ENCODE results near the gene MFSD6. TPM values are rescaled to one million over a fixed set of nuclear protein-coding genes. Genes with fewer than 3 reads are reported as not detected.

The MFSD6 gene
- total and polyA plus RNA-seq, 2 donors (not counting 1 experiment from before 2014, with no cell fraction given): 31.4 to 50.8 TPM

GRCh38 chr2:190412966-190413365 is 4.8 kb downstream of the MFSD6 start:
- no peak overlapping the region for H3K4me3 ChIP-seq (replicated peaks in 1 of 4; ENCODE audit: control extremely low read depth in 1 of 4, insufficient read depth in 1 of 4, low read depth in 3 of 4, low read length in 4 of 4)
- H2AFZ ChIP-seq (ENCODE audit: low read length): no peak overlapping the region
- H4K20me1 ChIP-seq (ENCODE audit: control insufficient read depth, extremely low read depth, insufficient read depth, low read length): no peaks in the 10 kb centered on the region
- DNase-seq (ENCODE audit: low read depth in 2 of 2): no peak
- no peaks in the 10 kb centered on the region for H3K4me1 ChIP-seq (ENCODE audit: control insufficient read depth, extremely low read depth, insufficient read depth, low read length)
- TF ChIP-seq CTCF (conservative IDR thresholded peaks at IDR 0.05 in 1 of 2, IDR thresholded peaks at IDR 0.05 in 1 of 2; ENCODE audit: low read depth in 1 of 2, low read length in 2 of 2) (no peak), EZH2 (IDR thresholded peaks at IDR 0.05; ENCODE audit: low read length, missing control alignments) (no peak)
- H3K4me2 ChIP-seq (ENCODE audit: extremely low read depth, insufficient read depth, low read length): no peak overlapping the region
- no peaks in the 10 kb centered on the region for H3K9me3 ChIP-seq (ENCODE audit: control insufficient read depth, insufficient read depth, low read depth, low read length)
- no peaks in the 10 kb centered on the region for H3K36me3 ChIP-seq (ENCODE audit: control insufficient read depth, insufficient read depth, low read length)
- no peaks in the 10 kb centered on the region for H3K27me3 ChIP-seq (ENCODE audit: control insufficient read depth, insufficient read depth, low read length)
- no peak overlapping the region for H3K27ac ChIP-seq (ENCODE audit: insufficient read depth, low read length)
- no peaks in the 10 kb centered on the region for H3K79me2 ChIP-seq (ENCODE audit: control insufficient read depth, insufficient read depth, low read length)
- H3K9ac ChIP-seq (ENCODE audit: insufficient read depth, low read length): no peak overlapping the region

- H3K4me1 ChIP-seq (ENCODE audit: control insufficient read depth, extremely low read depth, insufficient read depth, low read length): no peaks in the 10 kb centered on the region
- H3K9ac ChIP-seq (ENCODE audit: insufficient read depth, low read length): no peak overlapping the region
- H3K4me2 ChIP-seq (ENCODE audit: extremely low read depth, insufficient read depth, low read length): no peak overlapping the region
- no peaks in the 10 kb centered on the region for H3K36me3 ChIP-seq (ENCODE audit: control insufficient read depth, insufficient read depth, low read length)
- H3K9me3 ChIP-seq (ENCODE audit: control insufficient read depth, insufficient read depth, low read depth, low read length): no peaks in the 10 kb centered on the region
- H4K20me1 ChIP-seq (ENCODE audit: control insufficient read depth, extremely low read depth, insufficient read depth, low read length): no peaks in the 10 kb centered on the region
- no peak overlapping the region for H3K27ac ChIP-seq (ENCODE audit: insufficient read depth, low read length)
- no peaks in the 10 kb centered on the region for H3K27me3 ChIP-seq (ENCODE audit: control insufficient read depth, insufficient read depth, low read length)
- DNase-seq (ENCODE audit: low read depth in 2 of 2): no peak
- H3K79me2 ChIP-seq (ENCODE audit: control insufficient read depth, insufficient read depth, low read length): no peaks in the 10 kb centered on the region
- H2AFZ ChIP-seq (ENCODE audit: low read length): no peak overlapping the region
- TF ChIP-seq CTCF (conservative IDR thresholded peaks at IDR 0.05 in 1 of 2, IDR thresholded peaks at IDR 0.05 in 1 of 2; ENCODE audit: low read depth in 1 of 2, low read length in 2 of 2) (no peak), EZH2 (IDR thresholded peaks at IDR 0.05; ENCODE audit: low read length, missing control alignments) (no peak)
- no peak overlapping the region for H3K4me3 ChIP-seq (replicated peaks in 1 of 4; ENCODE audit: control extremely low read depth in 1 of 4, insufficient read depth in 1 of 4, low read depth in 3 of 4, low read length in 4 of 4)
These were observed 5.3 kb downstream of the MFSD6 start for GRCh38 chr2:190413421-190413820.

- Histone ChIP-seq H3K4me2 (ENCODE audit: extremely low read depth, insufficient read depth, low read length) (no peak overlapping the region), H3K27me3 (ENCODE audit: control insufficient read depth, insufficient read depth, low read length) (no peaks in the 10 kb centered on the region), H4K20me1 (ENCODE audit: control insufficient read depth, extremely low read depth, insufficient read depth, low read length) (no peaks in the 10 kb centered on the region), H3K4me3 (replicated peaks in 1 of 4; ENCODE audit: control extremely low read depth in 1 of 4, insufficient read depth in 1 of 4, low read depth in 3 of 4, low read length in 4 of 4) (no peak overlapping the region), H3K79me2 (ENCODE audit: control insufficient read depth, insufficient read depth, low read length) (no peaks in the 10 kb centered on the region), H3K36me3 (ENCODE audit: control insufficient read depth, insufficient read depth, low read length) (no peaks in the 10 kb centered on the region), H2AFZ (ENCODE audit: low read length) (no peak overlapping the region), H3K4me1 (ENCODE audit: control insufficient read depth, extremely low read depth, insufficient read depth, low read length) (no peaks in the 10 kb centered on the region), H3K9me3 (ENCODE audit: control insufficient read depth, insufficient read depth, low read depth, low read length) (no peaks in the 10 kb centered on the region), H3K27ac (ENCODE audit: insufficient read depth, low read length) (no peak overlapping the region), H3K9ac (ENCODE audit: insufficient read depth, low read length) (no peak overlapping the region)
- TF ChIP-seq EZH2 (IDR thresholded peaks at IDR 0.05; ENCODE audit: low read length, missing control alignments) (no peak), CTCF (conservative IDR thresholded peaks at IDR 0.05 in 1 of 2, IDR thresholded peaks at IDR 0.05 in 1 of 2; ENCODE audit: low read depth in 1 of 2, low read length in 2 of 2) (no peak)
- no peak for DNase-seq (ENCODE audit: low read depth in 2 of 2)
These were observed 7.1 kb downstream of the MFSD6 start for GRCh38 chr2:190415251-190415650.
